NCI-H460 (cell line): Measurements from ENCODE around the gene SLIT1. TPM values are rescaled to one million over a fixed set of nuclear protein-coding genes. Genes with fewer than 3 reads are reported as not detected.

Experiments
- DNase-seq: peaks from one replicate; pipeline ENCODE4 v3.0.0-alpha.2; 2016; ENCODE audit warnings: low read depth; ENCODE audit errors: extremely low read depth
- total RNA-seq: library from RNA; depleted of rRNA; stranded (reverse); fragments of >200 nt; shearing (Covaris generic); gene quantifications from 2 replicates; pipeline ENCODE4 v1.2.3, GENCODE V29; 2014

Gene SLIT1
- total RNA-seq, 1 experiment from 2014 or later, result 0.27 TPM

- DNase-seq, result no peak
These were observed 66.6 kb downstream of the SLIT1 start for GRCh38 chr10:97119058-97119745.

GRCh38 chr10:97117372-97117771 is 68.4 kb downstream of the SLIT1 start:
- DNase-seq, result no peak

- DNase-seq, result no peak
These were observed 69.1 kb downstream of the SLIT1 start for GRCh38 chr10:97116462-97117162.

- no peak for DNase-seq
These were observed 69.9 kb downstream of the SLIT1 start for GRCh38 chr10:97115846-97116245.

GRCh38 chr10:97111615-97112014 is 74.1 kb downstream of the SLIT1 start:
- DNase-seq, result no peak

- DNase-seq, result no peak
These were observed 76.2 kb downstream of the SLIT1 start for GRCh38 chr10:97109547-97109946.

GRCh38 chr10:97107551-97107950 is 78.2 kb downstream of the SLIT1 start:
- DNase-seq, result no peak

- no peak for DNase-seq
These were observed 79.6 kb downstream of the SLIT1 start for GRCh38 chr10:97106207-97106606.

GRCh38 chr10:97105303-97105702 is 80.5 kb downstream of the SLIT1 start:
- no peak for DNase-seq

GRCh38 chr10:97103316-97104080 is 82.3 kb downstream of the SLIT1 start:
- no peak for DNase-seq

- no peak for DNase-seq
These were observed 83.3 kb downstream of the SLIT1 start for GRCh38 chr10:97102441-97102840.

- DNase-seq, result no peak
These were observed 84.4 kb downstream of the SLIT1 start for GRCh38 chr10:97101166-97101940.

- no peak for DNase-seq
These were observed 85.1 kb downstream of the SLIT1 start for GRCh38 chr10:97100657-97101056.

- DNase-seq, result no peak
These were observed 85.9 kb downstream of the SLIT1 start for GRCh38 chr10:97099868-97100267.

GRCh38 chr10:97099089-97099488 is 86.7 kb downstream of the SLIT1 start:
- no peak for DNase-seq

- no peak for DNase-seq
These were observed 88.7 kb downstream of the SLIT1 start for GRCh38 chr10:97097084-97097433.

- DNase-seq, result no peak
These were observed 89.3 kb downstream of the SLIT1 start for GRCh38 chr10:97096261-97097083.

- DNase-seq, result no peak
These were observed 90.0 kb downstream of the SLIT1 start for GRCh38 chr10:97095701-97096260.

- no peak for DNase-seq
These were observed 95.1 kb downstream of the SLIT1 start for GRCh38 chr10:97090644-97091043.

GRCh38 chr10:97090035-97090434 is 95.7 kb downstream of the SLIT1 start:
- DNase-seq, result no peak
